ENCODE measurements around the gene RARB.

DNA sequence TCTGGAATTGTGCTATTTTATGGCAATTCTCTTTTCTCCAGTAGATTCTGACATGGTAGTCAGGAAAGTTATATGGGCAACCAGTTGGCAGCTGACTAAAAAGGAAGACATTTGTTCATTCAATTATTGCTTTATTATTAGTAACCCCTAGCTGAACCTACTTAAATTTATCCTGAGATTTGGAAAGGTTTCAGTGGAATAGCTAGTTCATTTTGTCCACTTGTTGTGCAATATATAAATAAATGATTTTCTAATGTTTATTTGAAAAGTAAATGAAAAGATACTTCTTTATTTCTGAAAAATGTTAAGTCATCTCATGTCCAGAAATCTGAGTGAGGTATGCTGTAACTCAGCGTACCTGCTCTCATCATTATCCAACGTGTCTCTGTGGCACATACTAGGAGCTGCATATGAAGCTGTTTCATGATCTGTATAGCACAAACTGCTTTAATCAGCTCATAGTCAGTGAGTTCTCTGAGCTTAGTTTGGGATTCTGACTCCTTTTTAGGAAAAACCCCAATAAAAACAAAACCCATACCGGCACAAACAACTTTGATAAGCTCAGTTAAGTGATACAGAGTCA, 35.9 kb downstream of the RARB start:
- TF ChIP-seq SUZ12 (IDR thresholded peaks at IDR 0.05; ENCODE audit: extremely low read depth, insufficient read depth, insufficient read length), result no peak
- TF ChIP-seq ZNF274 (IDR thresholded peaks at IDR 0.05; ENCODE audit: low read depth, low read length), result no peak
- TF ChIP-seq YY1 (IDR thresholded peaks at IDR 0.05; ENCODE audit: insufficient read depth, insufficient read length), result no peak

Data from NT2/D1 (cell line).